ENCODE measurements around the gene DHRS11. TPM values are rescaled to one million over a fixed set of nuclear protein-coding genes. Genes with fewer than 3 reads are reported as not detected.

Gene DHRS11
- total RNA-seq, 2 experiments from 2014 or later = 9.2 to 10.2 TPM

DNA sequence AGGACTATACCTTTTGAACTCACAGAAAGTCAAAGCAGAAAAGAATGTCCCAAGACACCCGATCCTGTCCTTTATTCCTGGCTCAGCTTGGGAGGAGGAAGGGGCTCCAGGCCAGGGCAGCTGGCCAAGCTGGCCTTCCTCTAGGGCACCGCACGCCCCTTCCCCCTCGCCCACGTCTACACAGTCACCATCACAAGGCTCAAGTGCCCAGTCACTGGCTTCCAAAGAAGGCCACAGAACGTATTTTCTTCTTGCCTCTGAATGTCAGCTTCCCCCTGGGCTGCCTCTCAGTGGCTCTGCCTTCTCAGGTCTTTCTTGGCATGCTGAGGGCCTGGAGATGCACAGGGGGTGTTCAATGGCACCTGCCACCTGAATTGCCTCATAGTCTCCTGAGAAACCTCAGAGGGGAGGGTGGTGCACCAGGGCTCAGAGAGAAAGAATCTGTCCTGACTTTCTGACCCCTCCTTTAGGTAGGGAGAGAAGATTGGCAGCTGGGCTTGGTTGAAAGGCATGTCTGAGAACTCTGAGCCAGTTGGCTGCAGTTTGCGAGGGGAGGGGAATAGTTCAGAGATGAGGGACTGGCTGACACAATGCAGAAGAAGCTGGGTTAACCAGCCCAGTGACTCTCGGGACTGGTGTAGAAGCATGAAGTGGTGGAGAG is 2.1 kb downstream of the DHRS11 start:
- POLR2A ChIA-PET = interaction anchor here (1.7 kb wide), 1 partner anchor 8 kb away, joined by 9 read pairs; the partner anchor contains the start of gene MRM1

DNA sequence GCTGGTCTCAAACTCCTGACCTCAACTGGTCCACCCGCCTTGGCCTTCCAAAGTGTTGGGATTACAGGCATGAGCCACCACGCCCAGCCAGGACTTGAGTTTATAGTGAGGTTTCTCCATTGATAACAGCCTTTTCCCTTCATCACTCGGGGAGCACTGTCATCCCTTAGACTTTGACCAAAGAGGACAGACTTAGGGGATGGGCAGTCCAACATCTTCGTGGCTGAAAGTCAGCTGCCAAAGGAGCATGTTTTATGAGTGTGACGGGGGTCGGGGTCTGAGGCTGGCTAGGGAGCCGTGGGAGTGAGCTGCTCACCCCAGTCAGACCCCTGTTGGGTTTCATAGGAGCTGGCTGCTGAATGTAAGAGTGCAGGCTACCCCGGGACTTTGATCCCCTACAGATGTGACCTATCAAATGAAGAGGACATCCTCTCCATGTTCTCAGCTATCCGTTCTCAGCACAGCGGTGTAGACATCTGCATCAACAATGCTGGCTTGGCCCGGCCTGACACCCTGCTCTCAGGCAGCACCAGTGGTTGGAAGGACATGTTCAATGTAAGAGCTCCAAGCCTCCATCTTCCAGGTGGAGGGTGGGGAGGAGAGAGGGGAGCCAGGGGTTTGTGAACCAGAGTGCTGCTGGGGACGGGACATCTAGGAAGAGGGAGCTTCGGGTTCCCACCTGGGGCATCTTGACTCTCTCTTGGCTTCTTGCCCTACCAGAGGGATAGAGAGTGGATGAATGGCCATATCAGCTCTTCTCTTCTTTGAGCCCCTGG is 3.1 kb downstream of the DHRS11 start:
- Mint-ChIP-seq H3K9me3 (ENCODE audit: low read depth) (no peaks in the 10 kb centered on the region), H3K27ac (no peak overlapping the region), H3K36me3 (ENCODE audit: low read depth) (peaks cover 9% of the 10 kb centered on the region), H3K27me3 (no peaks in the 10 kb centered on the region), H3K4me1 (peaks cover 23% of the 10 kb centered on the region), H3K4me3 (no peak overlapping the region)
- intact Hi-C loops (cut with DNase I, micrococcal nuclease) = loop anchor here in 1 of 2 experiments (1.0 kb wide), 1 partner anchor 30 kb away; no protein-coding TSS in a partner anchor
- DNase-seq = no peak
- POLR2A ChIA-PET = no interaction called here
- no peak for ATAC-seq
- CTCF ChIA-PET = interaction anchor here (5.6 kb wide), 1 partner anchor 8 kb away, joined by 41 read pairs; the partner anchor contains the start of gene MRM1

More for the DNA sequence above, 2.1 kb downstream of the DHRS11 start:
- intact Hi-C loops (cut with DNase I, micrococcal nuclease) = no loop called here
- Mint-ChIP-seq H3K36me3 (ENCODE audit: low read depth) (peaks cover 11% of the 10 kb centered on the region), H3K4me1 (peaks cover 25% of the 10 kb centered on the region), H3K27ac (no peak overlapping the region), H3K4me3 (no peak overlapping the region), H3K9me3 (ENCODE audit: low read depth) (no peaks in the 10 kb centered on the region), H3K27me3 (no peaks in the 10 kb centered on the region)
- DNase-seq (no peak), ATAC-seq (no peak)
- CTCF ChIA-PET = interaction anchor here (5.6 kb wide), 1 partner anchor 9 kb away, joined by 41 read pairs; the partner anchor contains the start of gene MRM1

DNA sequence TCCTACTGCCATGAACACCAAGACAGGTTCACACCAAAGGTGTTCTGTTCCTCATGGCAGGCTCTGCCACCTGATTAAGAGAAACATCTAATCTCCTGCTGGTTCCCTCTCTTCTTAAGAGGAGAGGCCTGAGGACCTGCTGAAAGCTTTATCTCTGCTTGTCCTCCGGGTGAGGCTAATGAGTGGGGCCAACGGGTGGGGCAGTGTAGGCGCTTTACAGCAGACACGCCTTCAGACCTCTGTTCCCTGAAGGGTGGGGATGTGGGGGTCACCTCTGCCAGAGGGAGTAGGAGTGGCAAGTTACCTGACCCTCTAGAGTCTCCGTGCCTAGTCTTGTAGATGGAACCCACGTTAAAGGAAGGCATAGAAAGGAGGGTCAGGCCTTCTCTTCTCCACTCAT is 5.5 kb downstream of the DHRS11 start:
- no peak overlapping the region for H3K27ac Mint-ChIP-seq
- CTCF ChIA-PET = no interaction called here
- H3K9me3 Mint-ChIP-seq (ENCODE audit: low read depth) = no peaks in the 10 kb centered on the region
- no peak for ATAC-seq
- peaks cover 9% of the 10 kb centered on the region for H3K36me3 Mint-ChIP-seq (ENCODE audit: low read depth)
- no peak for DNase-seq
- H3K4me3 Mint-ChIP-seq = no peak overlapping the region
- no peaks in the 10 kb centered on the region for H3K27me3 Mint-ChIP-seq
- H3K4me1 Mint-ChIP-seq = peaks cover 20% of the 10 kb centered on the region
- POLR2A ChIA-PET = no interaction called here
- intact Hi-C loops (cut with DNase I, micrococcal nuclease) = no loop called here

DNA sequence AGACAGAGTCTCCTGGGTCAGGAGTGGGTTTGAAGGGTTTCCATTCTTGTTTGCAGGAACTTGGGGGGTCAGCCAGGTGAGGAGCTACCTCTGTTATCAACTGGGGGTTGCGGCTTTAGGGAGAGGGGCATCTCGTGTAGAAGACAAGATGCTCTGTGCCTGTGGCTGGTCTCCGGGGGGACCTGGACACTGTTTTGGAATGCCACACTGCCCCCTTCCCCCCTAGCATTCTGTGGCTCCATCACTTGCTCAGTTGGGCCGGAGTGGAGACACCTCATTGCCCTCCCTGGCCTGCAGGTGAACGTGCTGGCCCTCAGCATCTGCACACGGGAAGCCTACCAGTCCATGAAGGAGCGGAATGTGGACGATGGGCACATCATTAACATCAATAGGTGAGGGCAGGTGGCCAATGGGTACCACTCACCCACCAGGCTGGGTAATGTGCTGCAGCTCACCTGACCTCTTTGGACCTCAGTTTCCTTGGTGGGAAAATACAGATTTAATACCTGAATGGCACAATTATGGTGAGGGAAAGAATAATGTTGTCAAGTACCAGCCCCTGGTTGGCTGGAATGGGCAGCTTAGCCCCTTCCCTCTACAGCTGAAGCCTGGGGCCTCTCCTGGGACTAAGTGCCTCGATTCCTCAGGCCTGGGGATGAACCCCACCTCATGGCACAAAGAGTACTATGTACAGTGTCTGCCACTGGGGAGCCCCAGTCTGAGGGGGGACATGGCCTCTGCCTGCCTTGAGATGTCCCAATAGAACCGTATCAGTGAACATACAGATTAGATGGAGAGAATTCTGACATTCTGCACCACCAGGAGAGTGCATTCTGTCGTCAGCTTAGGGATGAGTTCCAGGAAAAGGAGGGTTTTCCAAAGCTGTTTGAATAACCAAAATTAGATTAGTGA is 6.4 kb downstream of the DHRS11 start:
- CTCF ChIA-PET = interaction anchor here (0.8 kb wide), 1 partner anchor 8 kb away, joined by 3 read pairs; no protein-coding TSS in a partner anchor
- Mint-ChIP-seq H3K4me3 (no peak overlapping the region), H3K27me3 (no peaks in the 10 kb centered on the region), H3K4me1 (peaks cover 13% of the 10 kb centered on the region), H3K36me3 (ENCODE audit: low read depth) (peaks cover 8% of the 10 kb centered on the region), H3K9me3 (ENCODE audit: low read depth) (no peaks in the 10 kb centered on the region), H3K27ac (no peak overlapping the region)
- ATAC-seq = no peak
- DNase-seq = no peak
- POLR2A ChIA-PET = no interaction called here
- intact Hi-C loops (cut with DNase I, micrococcal nuclease) = no loop called here

DNA sequence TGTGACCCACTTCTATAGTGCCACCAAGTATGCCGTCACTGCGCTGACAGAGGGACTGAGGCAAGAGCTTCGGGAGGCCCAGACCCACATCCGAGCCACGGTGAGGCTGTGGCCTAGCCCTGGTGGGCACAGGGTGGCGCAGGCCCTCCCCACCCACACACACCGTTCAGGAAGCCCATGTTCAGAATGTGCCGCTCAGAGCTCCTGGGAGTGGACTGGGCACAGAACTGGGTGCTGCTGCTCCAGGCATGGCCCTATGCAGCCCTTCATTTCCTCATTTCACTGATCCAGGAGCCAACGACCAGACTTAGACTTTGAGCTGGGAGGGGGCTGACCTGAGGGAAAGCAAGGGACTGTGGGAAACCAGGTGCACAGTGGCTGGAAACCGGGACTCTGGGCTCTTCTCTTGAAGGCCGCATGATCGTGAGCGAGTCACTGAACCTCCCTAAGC is 7.3 kb downstream of the DHRS11 start:
- Mint-ChIP-seq H3K4me3 (no peak overlapping the region), H3K36me3 (ENCODE audit: low read depth) (peaks cover 7% of the 10 kb centered on the region), H3K9me3 (ENCODE audit: low read depth) (no peaks in the 10 kb centered on the region), H3K4me1 (peaks cover 14% of the 10 kb centered on the region), H3K27ac (no peak overlapping the region), H3K27me3 (no peaks in the 10 kb centered on the region)
- intact Hi-C loops (cut with DNase I, micrococcal nuclease) = no loop called here
- no peak for DNase-seq
- no peak for ATAC-seq
- ChIA-PET POLR2A (no interaction called here), CTCF (interaction anchor here (0.8 kb wide), 1 partner anchor 9 kb away, joined by 3 read pairs; no protein-coding TSS in a partner anchor)

DNA sequence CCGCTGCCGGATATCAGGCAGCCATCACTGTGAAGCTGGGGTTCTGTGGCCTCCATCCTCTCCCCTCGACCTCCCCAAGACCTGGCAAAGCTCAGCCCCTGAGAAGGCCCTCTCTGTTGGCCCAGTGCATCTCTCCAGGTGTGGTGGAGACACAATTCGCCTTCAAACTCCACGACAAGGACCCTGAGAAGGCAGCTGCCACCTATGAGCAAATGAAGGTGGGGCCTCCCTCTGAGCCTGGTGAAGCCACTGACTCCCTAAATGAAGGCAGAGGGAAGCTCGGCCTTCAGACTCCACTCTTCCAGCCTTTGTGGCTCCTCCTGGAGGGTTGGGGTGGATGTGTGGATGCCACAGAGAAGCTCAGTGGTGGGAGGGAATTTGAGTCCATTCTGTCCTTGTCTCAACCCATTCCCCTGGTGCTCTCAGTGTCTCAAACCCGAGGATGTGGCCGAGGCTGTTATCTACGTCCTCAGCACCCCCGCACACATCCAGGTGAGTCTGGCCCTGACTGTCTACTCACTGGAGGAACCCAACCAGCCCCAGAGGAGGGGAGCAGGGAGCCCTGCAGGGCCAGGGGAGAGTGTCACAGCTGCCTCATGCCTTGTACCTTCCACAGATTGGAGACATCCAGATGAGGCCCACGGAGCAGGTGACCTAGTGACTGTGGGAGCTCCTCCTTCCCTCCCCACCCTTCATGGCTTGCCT is 8.0 kb downstream of the DHRS11 start:
- ChIA-PET POLR2A (interaction anchor here (0.7 kb wide), 1 partner anchor 122 kb away, joined by 4 read pairs; no protein-coding TSS in a partner anchor), CTCF (interaction anchor here (0.6 to 0.9 kb wide), 2 partner anchors 26 to 65 kb away, joined by 3 read pairs; partner anchors contain the start of gene PIGW)
- Mint-ChIP-seq H3K27me3 (no peaks in the 10 kb centered on the region), H3K9me3 (ENCODE audit: low read depth) (no peaks in the 10 kb centered on the region), H3K36me3 (ENCODE audit: low read depth) (peaks cover 14% of the 10 kb centered on the region), H3K4me1 (peaks cover 21% of the 10 kb centered on the region), H3K4me3 (no peak overlapping the region), H3K27ac (no peak overlapping the region)
- no peak for DNase-seq
- intact Hi-C loops (cut with DNase I, micrococcal nuclease) = loop anchor here in 1 of 2 experiments (5.0 kb wide), 1 partner anchor 1008 kb away; the partner anchor contains the start of gene SYNRG
- ATAC-seq = no peak

DNA sequence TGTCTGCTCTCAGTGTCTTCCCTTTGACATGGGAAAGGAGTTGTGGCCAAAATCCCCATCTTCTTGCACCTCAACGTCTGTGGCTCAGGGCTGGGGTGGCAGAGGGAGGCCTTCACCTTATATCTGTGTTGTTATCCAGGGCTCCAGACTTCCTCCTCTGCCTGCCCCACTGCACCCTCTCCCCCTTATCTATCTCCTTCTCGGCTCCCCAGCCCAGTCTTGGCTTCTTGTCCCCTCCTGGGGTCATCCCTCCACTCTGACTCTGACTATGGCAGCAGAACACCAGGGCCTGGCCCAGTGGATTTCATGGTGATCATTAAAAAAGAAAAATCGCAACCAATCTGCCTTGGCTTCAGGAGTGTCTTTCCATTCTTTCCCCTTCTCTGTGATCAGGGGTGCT is 8.8 kb downstream of the DHRS11 start:
- Mint-ChIP-seq H3K9me3 (ENCODE audit: low read depth) (no peaks in the 10 kb centered on the region), H3K27ac (peak overlapping the region; percentile 92), H3K27me3 (no peaks in the 10 kb centered on the region), H3K4me1 (peaks cover 26% of the 10 kb centered on the region), H3K36me3 (ENCODE audit: low read depth) (peaks cover 17% of the 10 kb centered on the region), H3K4me3 (peak overlapping the region; percentile 89)
- DNase-seq (no peak), ATAC-seq (no peak)
- intact Hi-C loops (cut with DNase I, micrococcal nuclease) = loop anchor here in 1 of 2 experiments (5.0 kb wide), 1 partner anchor 1007 kb away; the partner anchor contains the start of gene SYNRG
- CTCF ChIA-PET = interaction anchor here (1.3 to 3.8 kb wide), 3 partner anchors 8 to 56 kb away, joined by 4 to 41 read pairs (median 15); partner anchors contain the start of genes DHRS11 and GGNBP2
- POLR2A ChIA-PET = interaction anchor here (1.3 to 1.9 kb wide), 4 partner anchors 8 to 65 kb away, joined by 3 to 11 read pairs (median 8); partner anchors contain the start of genes MYO19 and PIGW

DNA sequence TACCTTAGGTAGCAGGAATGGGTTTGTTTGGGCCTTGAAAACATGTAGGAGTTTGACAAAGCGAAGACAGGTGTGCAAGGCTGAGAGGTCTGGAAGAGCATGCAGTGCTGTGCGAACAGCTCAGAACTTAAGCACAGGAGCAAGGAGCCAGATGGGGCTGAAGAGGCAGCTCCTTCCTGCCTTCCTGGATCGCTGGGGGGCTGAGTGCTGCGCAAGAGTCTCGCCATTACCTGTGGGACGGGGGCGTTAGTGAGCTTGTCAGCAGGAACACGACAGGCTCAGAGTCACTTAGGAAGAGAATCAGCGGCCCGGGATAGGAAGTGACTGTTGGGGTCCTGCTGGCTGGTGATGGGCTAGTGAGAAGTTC is 9.2 kb downstream of the DHRS11 start:
- Mint-ChIP-seq H3K27ac (peak overlapping the region; percentile 92), H3K27me3 (no peaks in the 10 kb centered on the region), H3K4me3 (peak overlapping the region; percentile 89), H3K36me3 (ENCODE audit: low read depth) (peaks cover 17% of the 10 kb centered on the region), H3K4me1 (peaks cover 31% of the 10 kb centered on the region), H3K9me3 (ENCODE audit: low read depth) (no peaks in the 10 kb centered on the region)
- DNase-seq = peak; percentile 61
- CTCF ChIA-PET = interaction anchor here (0.8 to 3.9 kb wide), 6 partner anchors 8 to 792 kb away, joined by 3 to 41 read pairs (median 17); partner anchors contain the start of genes DHRS11 and GGNBP2
- POLR2A ChIA-PET = interaction anchor here (1.3 to 1.9 kb wide), 4 partner anchors 8 to 66 kb away, joined by 3 to 11 read pairs (median 8); partner anchors contain the start of genes MYO19 and PIGW
- ATAC-seq = peak; percentile 31
- intact Hi-C loops (cut with DNase I, micrococcal nuclease) = loop anchor here in 1 of 2 experiments (1.0 to 5.0 kb wide), 9 partner anchors 10 to 1006 kb away; partner anchors contain the start of genes AATF, DHRS11, SYNRG and ZNHIT3

DNA sequence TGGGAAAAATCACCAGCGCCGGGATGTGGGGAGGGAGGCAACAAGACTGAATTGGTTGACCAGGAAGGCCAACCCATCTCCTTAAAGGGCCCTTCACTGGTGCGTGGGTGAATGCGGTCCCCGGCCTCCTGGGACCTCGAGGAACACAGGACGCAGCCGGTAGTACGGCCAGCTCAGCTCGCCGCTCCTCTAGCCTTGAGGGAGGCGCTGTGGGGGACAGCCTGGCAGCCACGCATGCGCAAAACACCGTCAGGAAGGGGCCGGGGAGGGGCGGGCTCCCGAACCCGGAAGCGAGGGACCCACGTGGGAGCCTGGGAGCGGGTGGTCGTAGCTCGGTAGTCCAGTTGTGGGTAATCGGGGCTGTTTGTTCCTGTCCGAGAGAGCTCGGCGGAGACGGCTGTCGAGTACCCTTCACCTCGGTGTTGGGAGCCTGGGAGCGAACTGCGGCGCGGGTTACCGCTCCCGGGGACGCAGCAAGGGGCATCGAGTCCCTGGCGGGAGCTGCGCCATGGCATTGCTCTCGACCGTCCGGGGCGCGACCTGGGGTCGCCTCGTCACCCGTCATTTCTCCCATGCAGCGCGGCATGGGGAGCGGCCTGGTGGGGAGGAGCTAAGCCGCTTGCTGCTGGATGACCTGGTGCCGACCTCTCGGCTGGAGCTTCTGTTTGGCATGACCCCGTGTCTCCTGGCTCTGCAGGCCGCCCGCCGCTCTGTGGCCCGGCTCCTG is 9.8 kb downstream of the DHRS11 start, which contains the start of gene MRM1:
Gene MRM1 (plus strand): TSS at position 281 of the 727 bp plus-strand sequence. CDS start 228 bp downstream, at position 509.
- DNase-seq = peak; percentile 93
- Mint-ChIP-seq H3K36me3 (ENCODE audit: low read depth) (peaks cover 19% of the 10 kb centered on the region), H3K4me3 (peak within 1 kb of the TSS; percentile 89), H3K9me3 (ENCODE audit: low read depth) (no peaks in the 10 kb centered on the region), H3K27me3 (no peaks in the 10 kb centered on the region), H3K27ac (peak within 1 kb of the TSS; percentile 92), H3K4me1 (peaks cover 33% of the 10 kb centered on the region)
- peak; percentile 86 for ATAC-seq
- CTCF ChIA-PET = interaction anchor here (0.6 to 3.9 kb wide), 15 partner anchors 9 to 793 kb away, joined by 3 to 41 read pairs (median 5); partner anchors contain the start of genes DHRS11, GGNBP2, MYO19 and PIGW
- intact Hi-C loops (cut with DNase I, micrococcal nuclease) = loop anchor here in 1 of 2 experiments (1.0 to 5.0 kb wide), 9 partner anchors 10 to 1006 kb away; partner anchors contain the start of genes AATF, DHRS11, SYNRG and ZNHIT3
- POLR2A ChIA-PET = interaction anchor here (0.6 to 1.9 kb wide), 8 partner anchors 9 to 192 kb away, joined by 3 to 11 read pairs (median 4); partner anchors contain the start of genes MYO19 and PIGW
